ENCODE measurements around the gene MTCL1. TPM values are rescaled to one million over a fixed set of nuclear protein-coding genes. Genes with fewer than 3 reads are reported as not detected.

MTCL1 gene
- total RNA-seq, 2 donors from 2014 or later = 15.3 to 27.7 TPM

DNA sequence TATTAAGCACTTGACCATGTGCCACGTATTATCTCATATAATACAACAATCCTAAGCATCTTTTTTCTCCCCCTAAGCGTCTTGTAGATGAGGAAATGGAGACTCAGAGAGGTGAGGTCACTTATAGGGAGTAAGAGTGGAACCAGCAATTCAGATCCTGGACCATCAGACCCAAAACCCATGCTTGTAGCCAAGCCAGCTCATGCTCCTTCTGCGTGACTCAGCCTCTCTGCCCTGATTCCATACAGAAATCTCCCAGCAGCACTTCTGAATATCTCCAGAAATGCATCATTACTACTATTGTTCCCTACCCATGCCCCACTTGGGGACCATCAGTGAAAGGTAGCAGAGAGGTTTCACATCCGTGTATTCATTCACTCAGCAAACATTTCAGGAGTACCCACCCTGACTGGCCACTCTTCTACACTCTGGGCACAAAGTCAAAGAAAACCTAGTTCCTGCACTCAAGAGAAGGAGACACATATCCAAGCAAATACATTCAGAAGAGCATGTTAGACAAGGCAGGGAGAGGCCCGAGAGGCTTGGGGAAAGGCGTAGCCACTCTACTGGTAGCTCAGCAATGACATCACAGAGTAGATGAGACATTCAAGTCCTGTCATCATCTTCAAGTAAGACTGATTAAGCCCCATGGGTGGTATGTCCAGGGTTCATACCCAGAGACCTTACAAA is 141.9 kb downstream of the MTCL1 start:
- no peaks in the 10 kb centered on the region for H3K4me1 ChIP-seq
- H3K36me3 ChIP-seq (replicated peaks in 1 of 2; ENCODE audit: insufficient read depth in 1 of 2, low read depth in 2 of 2) = no peaks in the 10 kb centered on the region
- no peak overlapping the region for H3K4me3 ChIP-seq
- H3K9me3 ChIP-seq = no peaks in the 10 kb centered on the region
- 62 to 70% methylated on average over 6 of the region's 6 CpGs for WGBS, 2 donors
- DNase-seq (no peak), ATAC-seq (no peak)
- intact Hi-C loops (cut with DNase I) = no loop called here
- H3K27ac ChIP-seq = no peak overlapping the region
- no peaks in the 10 kb centered on the region for H3K27me3 ChIP-seq
- no peak for TF ChIP-seq POLR2A (IDR thresholded peaks at IDR 0.05)
- no peak for TF ChIP-seq CTCF (IDR thresholded peaks at IDR 0.05)

DNA sequence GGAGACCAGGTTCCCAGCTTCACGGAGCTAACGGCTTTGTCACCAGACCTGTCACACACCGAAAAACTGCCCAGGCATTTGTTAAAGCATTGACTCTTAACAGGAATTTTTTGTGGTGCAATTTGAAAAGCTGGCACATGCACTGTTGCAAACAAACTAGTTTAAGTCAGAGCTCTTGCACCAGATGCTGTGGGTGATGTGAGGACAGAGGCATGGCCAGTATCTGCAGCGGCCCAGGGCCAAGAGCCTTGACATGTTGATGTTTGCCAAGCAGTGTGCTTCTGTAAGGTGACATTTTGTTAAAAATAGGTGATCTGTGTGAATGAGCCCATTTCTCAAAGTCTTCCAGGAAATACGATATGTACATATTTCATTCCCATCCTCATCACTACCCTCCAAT is 142.5 kb downstream of the MTCL1 start:
- intact Hi-C loops (cut with DNase I) = no loop called here
- ATAC-seq (no peak), DNase-seq (no peak)
- TF ChIP-seq CTCF (IDR thresholded peaks at IDR 0.05) (no peak), POLR2A (IDR thresholded peaks at IDR 0.05) (no peak)
- H3K4me1 ChIP-seq = no peaks in the 10 kb centered on the region
- H3K36me3 ChIP-seq (replicated peaks in 1 of 2; ENCODE audit: insufficient read depth in 1 of 2, low read depth in 2 of 2) = no peaks in the 10 kb centered on the region
- WGBS, 2 donors = 76 to 81% methylated on average over 3 to 5 of the region's 5 CpGs
- no peaks in the 10 kb centered on the region for H3K9me3 ChIP-seq
- no peak overlapping the region for H3K4me3 ChIP-seq
- no peaks in the 10 kb centered on the region for H3K27me3 ChIP-seq
- H3K27ac ChIP-seq = no peak overlapping the region

- no peaks in the 10 kb centered on the region for H3K36me3 ChIP-seq (replicated peaks in 1 of 2; ENCODE audit: insufficient read depth in 1 of 2, low read depth in 2 of 2)
- DNase-seq (no peak), ATAC-seq (no peak)
- H3K4me1 ChIP-seq = no peaks in the 10 kb centered on the region
- 84 to 87% methylated on average over 3 of the region's 3 CpGs for WGBS, 2 donors
- no peaks in the 10 kb centered on the region for H3K9me3 ChIP-seq
- H3K27ac ChIP-seq = no peak overlapping the region
- no peak for TF ChIP-seq CTCF (IDR thresholded peaks at IDR 0.05)
- TF ChIP-seq POLR2A (IDR thresholded peaks at IDR 0.05) = no peak
- H3K4me3 ChIP-seq = no peak overlapping the region
- H3K27me3 ChIP-seq = no peaks in the 10 kb centered on the region
- intact Hi-C loops (cut with DNase I) = no loop called here
Observed at GRCh38 chr18:8848541-8848940, 143.2 kb downstream of the MTCL1 start.

- TF ChIP-seq POLR2A (IDR thresholded peaks at IDR 0.05) (no peak), CTCF (IDR thresholded peaks at IDR 0.05) (no peak)
- intact Hi-C loops (cut with DNase I) = no loop called here
- WGBS, 2 donors = 76 to 80% methylated on average over 2 of the region's 2 CpGs
- Histone ChIP-seq H3K9me3 (no peaks in the 10 kb centered on the region), H3K27me3 (no peaks in the 10 kb centered on the region), H3K4me3 (no peak overlapping the region), H3K4me1 (no peaks in the 10 kb centered on the region), H3K36me3 (replicated peaks in 1 of 2; ENCODE audit: insufficient read depth in 1 of 2, low read depth in 2 of 2) (no peaks in the 10 kb centered on the region), H3K27ac (no peak overlapping the region)
- no peak for ATAC-seq
- DNase-seq = no peak
Observed at GRCh38 chr18:8849696-8850095, 144.3 kb downstream of the MTCL1 start.

GRCh38 chr18:8851659-8852058 is 146.3 kb downstream of the MTCL1 start:
- Histone ChIP-seq H3K36me3 (replicated peaks in 1 of 2; ENCODE audit: insufficient read depth in 1 of 2, low read depth in 2 of 2) (no peaks in the 10 kb centered on the region), H3K4me3 (no peak overlapping the region), H3K27ac (no peak overlapping the region), H3K27me3 (no peaks in the 10 kb centered on the region), H3K9me3 (no peaks in the 10 kb centered on the region), H3K4me1 (no peaks in the 10 kb centered on the region)
- ATAC-seq (no peak), DNase-seq (no peak)
- TF ChIP-seq POLR2A (IDR thresholded peaks at IDR 0.05) (no peak), CTCF (IDR thresholded peaks at IDR 0.05) (no peak)
- 71 to 92% methylated on average over 2 of the region's 2 CpGs for WGBS, 2 donors
- intact Hi-C loops (cut with DNase I) = no loop called here
